GM21825 (cell line): ENCODE data around the gene ERH.
A peak's percentile ranks its signal among the peaks of the same experiment; 100 is the strongest.
"Not testable (repeated sequence)": the region's sequence is repeated elsewhere in the genome, so short reads cannot be mapped to it uniquely, and the experiment has no call there.

Source experiments
- ATAC-seq: cut with Tn5 transposase; IDR thresholded peaks from one replicate; pipeline ENCODE4 v1.9.1; 2021; ENCODE audit warnings: mild to moderate bottlenecking, moderate library complexity; ENCODE audit not compliant: unreplicated experiment

The ERH gene

GRCh38 chr14:69398053-69398817, at the start of gene ERH, which contains the start of gene SLC39A9:
ERH (minus strand) TSS chr14:69398299; CDS start chr14:69398233, 66 bp downstream.
SLC39A9 (plus strand) TSS chr14:69398692; CDS start chr14:69399370, 678 bp downstream.
- ATAC-seq, result peak; percentile 83

- no peak for ATAC-seq
Observed at GRCh38 chr14:69443296-69443805, 45.3 kb upstream of the ERH start.

- ATAC-seq, result peak; percentile 77
Observed at GRCh38 chr14:69441948-69442347, 43.8 kb upstream of the ERH start.

- ATAC-seq, result no peak
Observed at GRCh38 chr14:69439521-69440270, 41.6 kb upstream of the ERH start.

- no peak for ATAC-seq
Observed at GRCh38 chr14:69432364-69432763, 34.3 kb upstream of the ERH start.

GRCh38 chr14:69430306-69430939, 32.3 kb upstream of the ERH start:
- ATAC-seq, result no peak

- ATAC-seq, result no peak
Observed at GRCh38 chr14:69429643-69430042, 31.5 kb upstream of the ERH start.

- no peak for ATAC-seq
Observed at GRCh38 chr14:69428289-69428998, 30.3 kb upstream of the ERH start.

GRCh38 chr14:69427596-69427995, 29.5 kb upstream of the ERH start:
- ATAC-seq, result no peak

GRCh38 chr14:69424149-69424923, 26.2 kb upstream of the ERH start:
- no peak for ATAC-seq

- no peak for ATAC-seq
Observed at GRCh38 chr14:69423279-69423678, 25.2 kb upstream of the ERH start.

- ATAC-seq, result not testable (repeated sequence)
Observed at GRCh38 chr14:69416087-69416486, 18.0 kb upstream of the ERH start.

GRCh38 chr14:69413483-69413882, 15.4 kb upstream of the ERH start:
- ATAC-seq, result no peak

GRCh38 chr14:69408331-69408960, 10.3 kb upstream of the ERH start:
- ATAC-seq, result no peak

GRCh38 chr14:69405762-69406161, 7.7 kb upstream of the ERH start:
- ATAC-seq, result no peak

- ATAC-seq, result no peak
Observed at GRCh38 chr14:69404883-69405282, 6.8 kb upstream of the ERH start.

- ATAC-seq, result no peak
Observed at GRCh38 chr14:69404478-69404877, 6.4 kb upstream of the ERH start.

GRCh38 chr14:69401841-69402240, 3.7 kb upstream of the ERH start:
- no peak for ATAC-seq

- ATAC-seq, result no peak
Observed at GRCh38 chr14:69400154-69400553, 2.1 kb upstream of the ERH start.

- ATAC-seq, result no peak
Observed at GRCh38 chr14:69399750-69400149, 1.7 kb upstream of the ERH start.
